HPDE6-E6E7 (cell line): ENCODE data around the gene KRTAP20-3.

Experiments
- DNase-seq: peaks from one replicate; pipeline ENCODE4 v3.0.0; 2011; ENCODE audit warnings: missing footprints; ENCODE audit errors: extremely low spot score

Gene KRTAP20-3

GRCh38 chr21:30680586-30680985, 37.9 kb downstream of the KRTAP20-3 start:
- no peak for DNase-seq

GRCh38 chr21:30684506-30684905, 41.8 kb downstream of the KRTAP20-3 start:
- no peak for DNase-seq

GRCh38 chr21:30689822-30690221, 47.2 kb downstream of the KRTAP20-3 start:
- DNase-seq: no peak
